ENCODE data around the gene PRR35. TPM values are rescaled to one million over a fixed set of nuclear protein-coding genes. Genes with fewer than 3 reads are reported as not detected.

PRR35 gene
- polyA plus RNA-seq, 1 experiment: not detected

DNA sequence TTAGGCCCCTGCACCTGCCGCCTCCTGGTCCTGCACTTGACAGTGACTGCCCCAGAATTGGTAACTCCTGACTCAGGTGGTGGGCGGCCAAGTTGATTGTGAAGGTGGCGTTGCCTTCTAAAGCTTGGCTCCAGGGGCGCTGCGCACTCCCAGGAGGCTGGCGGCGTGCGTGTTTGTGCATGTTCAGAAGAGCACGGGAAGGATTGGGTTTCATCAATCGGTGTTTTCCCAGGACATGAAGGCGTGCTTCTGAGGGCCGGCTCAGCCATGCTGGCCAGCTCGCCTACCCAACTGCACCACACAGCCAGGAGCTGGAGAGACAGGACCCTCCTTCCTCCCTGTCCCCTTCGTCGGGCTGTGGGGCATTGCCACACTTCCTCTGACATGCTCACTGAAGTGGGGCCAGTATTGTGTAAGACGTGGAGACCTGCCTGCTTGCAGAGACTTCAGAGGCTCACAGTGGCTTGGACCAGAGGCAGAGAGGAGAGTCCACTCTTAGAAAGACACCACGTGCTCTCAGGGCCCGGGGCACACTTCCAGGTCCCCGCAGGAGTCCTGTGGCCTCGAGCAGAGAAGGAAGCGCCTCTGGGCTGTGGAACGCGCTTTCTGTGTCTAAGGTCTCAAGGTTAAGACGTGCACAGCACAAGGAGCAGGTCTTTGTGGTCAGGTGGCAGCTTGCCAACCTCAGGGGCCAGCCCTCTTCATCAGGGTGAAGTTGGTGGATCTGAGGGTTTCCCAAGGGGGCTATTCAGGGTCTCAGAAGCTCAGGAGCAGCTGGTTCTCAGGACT lies 32.5 kb downstream of the PRR35 start:
- ChIA-PET POLR2A (no interaction called here), CTCF (no interaction called here)
- H3K27ac ChIP-seq (ENCODE audit: low read depth, low read length): no peak overlapping the region
- TF ChIP-seq, protein P1, sequence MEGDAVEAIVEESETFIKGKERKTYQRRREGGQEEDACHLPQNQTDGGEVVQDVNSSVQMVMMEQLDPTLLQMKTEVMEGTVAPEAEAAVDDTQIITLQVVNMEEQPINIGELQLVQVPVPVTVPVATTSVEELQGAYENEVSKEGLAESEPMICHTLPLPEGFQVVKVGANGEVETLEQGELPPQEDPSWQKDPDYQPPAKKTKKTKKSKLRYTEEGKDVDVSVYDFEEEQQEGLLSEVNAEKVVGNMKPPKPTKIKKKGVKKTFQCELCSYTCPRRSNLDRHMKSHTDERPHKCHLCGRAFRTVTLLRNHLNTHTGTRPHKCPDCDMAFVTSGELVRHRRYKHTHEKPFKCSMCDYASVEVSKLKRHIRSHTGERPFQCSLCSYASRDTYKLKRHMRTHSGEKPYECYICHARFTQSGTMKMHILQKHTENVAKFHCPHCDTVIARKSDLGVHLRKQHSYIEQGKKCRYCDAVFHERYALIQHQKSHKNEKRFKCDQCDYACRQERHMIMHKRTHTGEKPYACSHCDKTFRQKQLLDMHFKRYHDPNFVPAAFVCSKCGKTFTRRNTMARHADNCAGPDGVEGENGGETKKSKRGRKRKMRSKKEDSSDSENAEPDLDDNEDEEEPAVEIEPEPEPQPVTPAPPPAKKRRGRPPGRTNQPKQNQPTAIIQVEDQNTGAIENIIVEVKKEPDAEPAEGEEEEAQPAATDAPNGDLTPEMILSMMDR (IDR thresholded peaks at IDR 0.05; ENCODE audit: low read depth, low read length): no peak
- no peaks in the 10 kb centered on the region; the same call in 1 of the 2 replicates for H3K9me3 ChIP-seq (ENCODE audit: control insufficient read depth, insufficient read depth, low read length)
- DNase-seq (ENCODE audit: low read depth, low spot score): no peak
- no peaks in the 10 kb centered on the region for H3K27me3 ChIP-seq (ENCODE audit: control insufficient read depth, insufficient read depth, low read length)
- no peak overlapping the region for H3K4me3 ChIP-seq (ENCODE audit: low read depth, low read length)

DNA sequence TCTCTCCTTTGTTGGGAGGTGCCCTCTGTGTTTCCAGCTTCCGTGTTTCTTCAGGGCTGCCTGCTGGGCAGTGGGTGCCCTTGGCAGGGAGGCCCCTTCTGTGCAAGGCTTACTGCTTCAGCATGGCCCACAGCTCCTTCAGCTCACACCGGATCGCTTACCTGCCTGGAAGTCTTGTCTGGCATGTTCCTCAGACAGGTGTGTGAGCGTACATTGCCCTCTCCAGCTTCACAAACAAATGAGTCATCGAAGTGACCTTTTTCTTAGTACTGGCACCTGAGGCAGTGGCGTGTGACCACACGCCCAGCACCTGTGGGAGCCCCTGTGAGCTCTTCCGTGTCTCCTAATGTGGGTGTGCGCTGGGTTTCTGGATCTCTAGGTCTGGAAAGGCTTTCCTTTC lies 33.2 kb downstream of the PRR35 start:
- ChIA-PET POLR2A (no interaction called here), CTCF (no interaction called here)
- Histone ChIP-seq H3K27ac (ENCODE audit: low read depth, low read length) (no peak overlapping the region), H3K4me3 (ENCODE audit: low read depth, low read length) (no peak overlapping the region), H3K9me3 (ENCODE audit: control insufficient read depth, insufficient read depth, low read length) (no peaks in the 10 kb centered on the region; the same call in 1 of the 2 replicates), H3K27me3 (ENCODE audit: control insufficient read depth, insufficient read depth, low read length) (no peaks in the 10 kb centered on the region)
- no peak for DNase-seq (ENCODE audit: low read depth, low spot score)
- TF ChIP-seq, protein P1 (IDR thresholded peaks at IDR 0.05; ENCODE audit: low read depth, low read length): no peak

DNA sequence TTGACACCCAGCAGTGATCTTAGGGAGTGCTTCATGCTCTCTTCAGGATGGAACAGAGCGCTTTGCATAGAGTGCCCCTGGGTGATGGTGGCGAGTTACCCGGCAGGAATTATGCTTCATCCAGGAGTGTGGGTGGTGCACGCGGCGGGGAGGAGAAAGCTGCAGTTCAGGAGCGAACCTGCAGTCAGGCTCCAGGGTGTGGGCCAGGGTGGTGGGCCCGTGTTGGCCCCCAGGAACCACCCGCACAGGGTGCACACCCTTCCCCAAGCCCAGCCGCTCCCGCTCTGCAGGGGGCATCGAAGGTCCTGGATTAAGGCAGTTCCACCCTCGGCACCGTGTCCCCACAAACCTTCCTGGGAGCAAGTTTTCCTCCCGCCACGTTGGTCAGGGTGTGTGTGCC lies 33.6 kb downstream of the PRR35 start:
- Histone ChIP-seq H3K27me3 (ENCODE audit: control insufficient read depth, insufficient read depth, low read length) (no peaks in the 10 kb centered on the region), H3K27ac (ENCODE audit: low read depth, low read length) (no peak overlapping the region), H3K4me3 (ENCODE audit: low read depth, low read length) (no peak overlapping the region), H3K9me3 (ENCODE audit: control insufficient read depth, insufficient read depth, low read length) (peaks cover 1% of the 10 kb centered on the region; the same call in 1 of the 2 replicates)
- ChIA-PET CTCF (no interaction called here), POLR2A (no interaction called here)
- DNase-seq (ENCODE audit: low read depth, low spot score): no peak
- TF ChIP-seq, protein P1 (IDR thresholded peaks at IDR 0.05; ENCODE audit: low read depth, low read length): no peak

DNA sequence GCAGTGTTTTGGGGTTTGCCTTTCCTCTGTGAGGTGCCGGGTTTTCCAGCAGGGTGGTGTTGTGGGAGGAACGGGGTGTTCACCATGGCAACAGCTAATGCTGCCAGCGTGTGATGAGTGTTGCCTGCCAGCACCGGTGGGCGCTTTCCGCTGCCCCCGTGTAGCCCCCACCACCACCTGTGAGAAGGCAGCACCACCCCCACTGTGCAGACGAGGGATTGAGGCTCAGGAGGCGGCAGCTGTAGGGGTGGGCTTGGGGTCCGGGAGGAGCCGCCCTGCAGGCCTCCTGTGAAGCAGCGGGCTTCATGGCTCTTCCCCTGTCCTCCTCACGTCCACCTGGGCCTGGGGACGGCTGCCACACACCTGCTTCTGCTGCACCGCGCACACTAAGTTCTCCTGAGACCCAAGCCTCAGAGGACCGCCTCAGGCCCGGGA lies 34.9 kb downstream of the PRR35 start:
- ChIA-PET CTCF (no interaction called here), POLR2A (no interaction called here)
- TF ChIP-seq, protein P1 (IDR thresholded peaks at IDR 0.05; ENCODE audit: low read depth, low read length): no peak
- DNase-seq (ENCODE audit: low read depth, low spot score): no peak
- Histone ChIP-seq H3K9me3 (ENCODE audit: control insufficient read depth, insufficient read depth, low read length) (peaks cover 8% of the 10 kb centered on the region), H3K4me3 (ENCODE audit: low read depth, low read length) (no peak overlapping the region), H3K27me3 (ENCODE audit: control insufficient read depth, insufficient read depth, low read length) (no peaks in the 10 kb centered on the region), H3K27ac (ENCODE audit: low read depth, low read length) (no peak overlapping the region)

DNA sequence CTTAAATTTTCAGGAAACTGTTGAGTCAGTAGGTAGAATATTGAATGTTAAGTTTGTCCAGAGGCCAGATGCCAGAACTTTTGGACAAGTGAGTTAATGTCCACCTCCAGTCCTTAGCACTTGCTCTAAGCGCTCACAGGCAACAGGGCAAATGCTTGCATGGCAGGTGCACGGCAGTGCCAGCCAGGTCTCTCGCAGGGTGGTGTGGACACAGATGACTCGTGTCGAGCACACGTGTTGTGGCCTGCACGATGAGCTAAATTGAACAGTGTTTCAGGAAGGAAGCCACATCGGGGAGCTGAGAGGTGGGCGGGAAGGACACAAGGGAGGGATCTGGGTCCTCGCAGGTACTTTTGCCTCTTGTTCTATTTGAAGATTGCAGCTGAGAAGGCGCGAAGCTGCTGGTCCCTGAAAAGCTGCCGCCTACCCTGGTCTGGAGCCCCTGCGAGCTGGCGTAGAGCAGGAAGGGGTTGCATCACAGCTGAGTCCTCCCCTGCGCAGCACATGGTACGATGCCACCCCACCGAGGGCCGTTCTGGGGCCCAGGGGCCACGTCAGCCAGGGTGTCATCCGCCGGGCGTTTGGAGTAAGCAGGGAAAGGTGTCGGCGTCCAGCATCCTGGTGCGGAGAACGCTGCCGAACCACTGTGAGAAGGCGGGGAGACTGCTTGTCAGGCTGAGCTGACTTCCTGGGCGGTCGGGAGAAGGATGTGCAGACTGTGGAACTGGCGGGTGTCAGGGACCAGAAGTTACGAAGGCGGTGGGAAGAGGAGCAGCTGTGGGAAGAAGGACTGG lies 35.9 kb downstream of the PRR35 start:
- no peak overlapping the region for H3K27ac ChIP-seq (ENCODE audit: low read depth, low read length)
- TF ChIP-seq, protein P1 (IDR thresholded peaks at IDR 0.05; ENCODE audit: low read depth, low read length): no peak
- H3K9me3 ChIP-seq (ENCODE audit: control insufficient read depth, insufficient read depth, low read length): peaks cover 8% of the 10 kb centered on the region
- DNase-seq (ENCODE audit: low read depth, low spot score): no peak
- no peak overlapping the region for H3K4me3 ChIP-seq (ENCODE audit: low read depth, low read length)
- no peaks in the 10 kb centered on the region for H3K27me3 ChIP-seq (ENCODE audit: control insufficient read depth, insufficient read depth, low read length)
- POLR2A ChIA-PET: interaction anchor here (0.6 kb wide), 1 partner anchor 11 kb away, joined by 4 read pairs; no protein-coding TSS in a partner anchor
- CTCF ChIA-PET: no interaction called here

Data from AG04450 (cell line).